OCI-LY3 (cell line): ENCODE measurements around the gene GPC4.

Experiments used
- H2AFZ ChIP-seq: fragments of 200-600, 300-600 bp; shearing (Covaris generic); 2 replicates; pipeline ENCODE4 v1.6.0; 2014; ENCODE audit warnings: antibody characterized with exemption, low read depth, low read length
- H3K27ac ChIP-seq: fragments of 200-600, 300-600 bp; sonication (generic); 2 replicates; pipeline ENCODE4 v1.5.1; 2014; ENCODE audit warnings: mild to moderate bottlenecking, low read length, moderate library complexity, mixed read lengths
- H3K27me3 ChIP-seq: fragments of 200-600, 300-600 bp; sonication (generic); 2 replicates; pipeline ENCODE4 v1.6.1; 2014; ENCODE audit warnings: low read depth, low read length, mixed read lengths
- H3K36me3 ChIP-seq: fragments of 200-600, 300-600 bp; sonication (generic); replicated peaks from 2 replicates; pipeline ENCODE3; 2014; ENCODE audit warnings: low read depth, low read length, mixed read lengths
- H3K4me1 ChIP-seq: fragments of 300-600, 200-600 bp; sonication (generic); 2 replicates; pipeline ENCODE4 v1.6.1; 2014; ENCODE audit warnings: low read length, mixed read lengths
- H3K4me2 ChIP-seq: fragments of 200-600, 300-600 bp; sonication (generic); 2 replicates; pipeline ENCODE4 v1.6.1; 2014; ENCODE audit warnings: low read length, mixed read lengths
- H3K4me3 ChIP-seq: fragments of 300-600, 200-600 bp; sonication (generic); 2 replicates; pipeline ENCODE4 v1.5.1; 2014; ENCODE audit warnings: antibody characterized with exemption, mild to moderate bottlenecking, low read length, moderate library complexity
- H3K79me2 ChIP-seq: fragments of 300-600, 200-600 bp; shearing (Covaris generic); 2 replicates; pipeline ENCODE4 v1.6.1; 2014; ENCODE audit warnings: mild to moderate bottlenecking, low read length, mixed read lengths
- H3K9ac ChIP-seq: fragments of 300-600, 200-600 bp; shearing (Covaris generic); 2 replicates; pipeline ENCODE4 v1.6.0; 2014; ENCODE audit warnings: mild to moderate bottlenecking, low read length, moderate library complexity
- H3K9me3 ChIP-seq: fragments of 200-600, 300-600 bp; shearing (Covaris generic); 2 replicates; pipeline ENCODE4 v1.6.1; 2014; ENCODE audit warnings: low read length, mixed read lengths; ENCODE audit not compliant: insufficient read depth
- H4K20me1 ChIP-seq: fragments of 200-600, 300-600 bp; sonication (generic); 2 replicates; pipeline ENCODE4 v1.6.1; 2016; ENCODE audit warnings: low read length, mixed read lengths; ENCODE audit not compliant: insufficient read depth
- EZH2phosphoT487 ChIP-seq: fragments of 200-600 bp; shearing (Covaris generic); IDR thresholded peaks from 2 replicates; pipeline ENCODE4 v1.6.1; 2018; ENCODE audit warnings: antibody characterized with exemption, mixed run types, low read depth
- TF ChIP-seq, protein P1 (sequence below): fragments of 200-600, 300-600 bp; sonication (generic); IDR thresholded peaks from 2 replicates; pipeline ENCODE4 v1.5.1; 2014; ENCODE audit warnings: antibody characterized with exemption, low read length, low read depth

GPC4 gene

GRCh38 chrX:133254666-133255065 lies 160.6 kb downstream of the GPC4 start:
- no peak for TF ChIP-seq EZH2phosphoT487
- TF ChIP-seq, protein P1, sequence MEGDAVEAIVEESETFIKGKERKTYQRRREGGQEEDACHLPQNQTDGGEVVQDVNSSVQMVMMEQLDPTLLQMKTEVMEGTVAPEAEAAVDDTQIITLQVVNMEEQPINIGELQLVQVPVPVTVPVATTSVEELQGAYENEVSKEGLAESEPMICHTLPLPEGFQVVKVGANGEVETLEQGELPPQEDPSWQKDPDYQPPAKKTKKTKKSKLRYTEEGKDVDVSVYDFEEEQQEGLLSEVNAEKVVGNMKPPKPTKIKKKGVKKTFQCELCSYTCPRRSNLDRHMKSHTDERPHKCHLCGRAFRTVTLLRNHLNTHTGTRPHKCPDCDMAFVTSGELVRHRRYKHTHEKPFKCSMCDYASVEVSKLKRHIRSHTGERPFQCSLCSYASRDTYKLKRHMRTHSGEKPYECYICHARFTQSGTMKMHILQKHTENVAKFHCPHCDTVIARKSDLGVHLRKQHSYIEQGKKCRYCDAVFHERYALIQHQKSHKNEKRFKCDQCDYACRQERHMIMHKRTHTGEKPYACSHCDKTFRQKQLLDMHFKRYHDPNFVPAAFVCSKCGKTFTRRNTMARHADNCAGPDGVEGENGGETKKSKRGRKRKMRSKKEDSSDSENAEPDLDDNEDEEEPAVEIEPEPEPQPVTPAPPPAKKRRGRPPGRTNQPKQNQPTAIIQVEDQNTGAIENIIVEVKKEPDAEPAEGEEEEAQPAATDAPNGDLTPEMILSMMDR, result no peak
- Histone ChIP-seq H3K27ac (no peak overlapping the region), H3K27me3 (no peaks in the 10 kb centered on the region)

DNA sequence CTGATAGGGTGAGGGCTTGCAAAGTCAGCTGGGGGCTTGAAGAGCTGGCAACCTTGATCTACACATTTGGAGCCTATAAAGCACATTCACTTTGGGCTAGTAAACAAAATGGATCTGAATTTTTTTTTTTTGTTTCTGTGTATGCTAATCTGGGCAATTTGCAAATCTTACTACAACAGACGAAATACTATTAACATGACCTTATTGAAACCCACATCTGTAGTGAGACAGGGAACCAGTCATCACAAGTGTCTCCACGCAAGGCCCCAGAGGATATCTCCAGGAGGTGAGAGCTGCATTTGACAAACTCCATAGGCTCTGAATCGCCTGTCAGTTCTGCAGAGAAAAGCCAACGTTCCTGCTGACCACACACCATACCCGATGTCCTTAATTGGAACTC lies 164.1 kb downstream of the GPC4 start:
- no peak overlapping the region for H3K4me2 ChIP-seq
- no peak for TF ChIP-seq EZH2phosphoT487
- TF ChIP-seq, protein P1, result no peak
- no peaks in the 10 kb centered on the region for H3K4me1 ChIP-seq
- H3K36me3 ChIP-seq, result no peaks in the 10 kb centered on the region
- H3K79me2 ChIP-seq, result no peaks in the 10 kb centered on the region
- H2AFZ ChIP-seq, result no peak overlapping the region
- H3K27me3 ChIP-seq, result no peaks in the 10 kb centered on the region
- no peaks in the 10 kb centered on the region for H4K20me1 ChIP-seq
- no peaks in the 10 kb centered on the region for H3K9me3 ChIP-seq
- no peak overlapping the region for H3K27ac ChIP-seq
- H3K4me3 ChIP-seq, result no peak overlapping the region
- H3K9ac ChIP-seq, result no peak overlapping the region

More at GRCh38 chrX:133254666-133255065, 160.6 kb downstream of the GPC4 start:
- Histone ChIP-seq H2AFZ (no peak overlapping the region), H3K9me3 (no peaks in the 10 kb centered on the region), H4K20me1 (no peaks in the 10 kb centered on the region), H3K4me1 (no peaks in the 10 kb centered on the region), H3K79me2 (no peaks in the 10 kb centered on the region), H3K36me3 (no peaks in the 10 kb centered on the region), H3K4me3 (no peak overlapping the region), H3K4me2 (no peak overlapping the region), H3K9ac (no peak overlapping the region)

- TF ChIP-seq EZH2phosphoT487, result no peak
- TF ChIP-seq, protein P1, result no peak
- no peaks in the 10 kb centered on the region for H3K36me3 ChIP-seq
- no peak overlapping the region for H3K27ac ChIP-seq
- H3K9me3 ChIP-seq, result no peaks in the 10 kb centered on the region
- no peaks in the 10 kb centered on the region for H3K79me2 ChIP-seq
- no peak overlapping the region for H3K4me2 ChIP-seq
- no peaks in the 10 kb centered on the region for H3K4me1 ChIP-seq
- H2AFZ ChIP-seq, result no peak overlapping the region
- no peak overlapping the region for H3K4me3 ChIP-seq
- no peaks in the 10 kb centered on the region for H4K20me1 ChIP-seq
- H3K9ac ChIP-seq, result no peak overlapping the region
- no peaks in the 10 kb centered on the region for H3K27me3 ChIP-seq
Observed at GRCh38 chrX:133250184-133251100, 164.8 kb downstream of the GPC4 start.
